ENCODE data around the gene NUDT17.

NUDT17 gene

DNA sequence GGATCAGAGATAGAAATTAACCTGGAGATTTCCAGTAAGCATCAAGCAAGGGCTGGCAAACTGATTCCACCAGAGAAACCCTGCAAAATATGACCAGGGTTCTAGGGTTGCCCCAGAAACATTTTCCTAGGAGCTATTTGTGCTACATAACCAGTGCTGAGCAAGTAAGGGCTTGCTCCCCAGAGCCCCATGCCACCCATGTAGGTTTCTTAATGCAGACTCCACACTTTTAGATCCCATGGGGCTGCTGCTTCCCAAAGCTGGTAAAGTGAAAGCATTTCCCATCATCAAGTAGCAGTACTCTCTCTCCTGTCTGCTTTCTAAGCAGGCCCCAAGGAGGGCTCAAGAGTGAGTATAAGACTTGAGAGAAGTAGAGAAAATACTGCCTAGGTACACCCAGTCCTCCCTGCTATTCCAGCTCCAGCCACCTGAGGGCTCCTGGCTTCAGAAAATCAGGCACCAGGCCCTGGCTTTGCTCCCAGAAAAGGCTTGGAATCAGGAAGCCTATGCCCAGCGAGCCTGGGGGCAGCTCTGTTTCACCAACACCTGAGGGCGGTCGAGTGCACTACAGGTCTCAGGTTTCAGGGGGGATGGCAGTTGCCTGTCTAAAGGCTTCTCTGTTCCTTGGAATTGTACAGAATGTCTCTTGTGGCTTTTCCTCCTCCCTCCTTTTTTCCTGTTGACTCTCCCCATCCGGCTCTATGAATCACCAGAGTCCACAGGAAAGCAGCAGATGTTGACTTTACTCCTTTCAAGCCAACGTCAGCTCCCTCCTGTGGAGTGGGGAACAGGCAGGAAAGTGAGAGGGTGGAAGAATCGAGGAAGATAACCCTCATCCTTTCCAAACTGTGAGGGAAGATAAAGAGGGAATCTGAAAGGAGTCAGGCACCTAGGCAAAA lies 46.4 kb downstream of the NUDT17 start:
- DNase-seq, result peak; percentile 54

DNA sequence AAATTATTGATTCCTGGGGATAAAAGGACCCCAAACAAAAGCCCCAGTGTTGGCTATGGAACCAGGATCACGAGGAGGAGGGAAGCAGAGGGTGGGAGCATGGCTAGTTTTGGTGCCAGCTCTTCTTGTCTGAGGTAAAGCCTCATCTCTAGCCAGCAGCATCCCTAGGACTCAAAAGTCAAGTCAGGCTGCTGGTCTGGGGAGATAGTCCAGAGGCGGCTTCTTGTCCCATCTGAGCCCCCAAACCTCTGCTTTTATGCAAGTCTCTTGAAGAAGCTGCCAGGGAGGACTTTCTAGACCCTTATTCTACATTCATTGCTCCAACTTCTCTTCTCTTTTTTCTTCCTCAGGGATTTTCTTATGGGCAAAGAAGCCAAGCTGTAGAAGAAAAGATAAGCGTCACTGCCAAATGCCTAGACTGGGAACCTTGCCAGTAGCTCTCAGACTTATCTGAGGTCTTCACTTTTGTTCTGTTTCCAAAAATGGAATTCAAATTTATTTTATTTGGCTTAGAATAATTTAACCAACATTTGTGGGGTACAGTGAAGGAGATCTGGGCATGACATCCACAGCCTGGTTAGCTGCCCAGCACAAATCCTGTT lies 47.2 kb downstream of the NUDT17 start:
- no peak for DNase-seq

DNA sequence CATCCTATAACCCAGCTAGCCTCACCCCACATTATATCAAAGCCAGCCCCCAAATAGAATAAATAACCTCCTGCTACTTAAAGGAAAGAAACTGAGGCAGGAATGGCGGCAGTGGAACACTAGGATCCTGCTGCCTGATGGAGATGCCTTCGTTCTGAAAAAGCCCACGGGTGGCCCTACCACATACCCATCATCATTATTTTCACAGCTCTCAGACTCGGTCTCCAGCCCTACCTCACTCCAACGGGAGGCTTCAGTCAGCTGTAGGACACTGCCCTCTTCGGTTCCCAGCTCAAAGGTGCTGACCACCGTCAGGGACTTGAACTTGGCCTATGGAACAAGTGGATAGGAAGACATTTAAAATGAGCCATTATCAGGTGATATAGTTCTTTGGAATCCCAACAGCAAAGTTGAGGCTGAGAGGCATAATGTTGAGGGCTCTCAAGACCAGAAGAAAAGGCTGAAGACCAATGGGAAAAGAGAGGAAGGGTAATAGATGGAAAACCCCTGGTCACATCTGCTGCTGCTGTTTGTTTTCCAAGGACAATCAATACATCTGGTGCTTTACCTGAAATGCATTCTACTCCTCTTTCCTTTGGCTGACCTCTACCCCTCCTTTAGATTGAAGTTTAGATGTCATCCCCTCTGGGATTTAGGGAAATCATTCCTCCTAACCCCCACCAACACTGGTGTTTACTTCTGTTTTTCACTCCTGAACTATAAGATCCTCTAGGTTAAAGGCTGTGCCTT lies 48.1 kb downstream of the NUDT17 start:
- no peak for DNase-seq

DNA sequence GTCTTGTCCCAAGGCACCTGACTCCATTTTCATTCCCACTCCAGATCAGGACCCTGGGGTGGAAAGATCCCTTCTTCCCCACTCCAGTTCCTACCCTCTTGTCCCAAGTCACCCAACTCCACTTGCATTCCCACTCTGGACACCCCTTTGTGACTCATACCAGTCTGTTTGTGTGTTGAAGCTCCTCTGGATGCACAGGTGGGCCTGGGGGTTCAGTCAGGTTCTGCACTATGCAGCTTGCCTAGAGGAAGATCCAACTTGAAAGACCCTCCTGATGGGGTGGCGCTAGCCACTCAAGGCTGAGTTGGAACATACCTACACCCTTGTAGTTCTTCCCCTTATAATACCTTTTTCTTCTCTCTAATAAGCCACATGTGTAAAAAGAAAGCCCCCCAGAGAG lies 50.0 kb downstream of the NUDT17 start:
- no peak for DNase-seq

DNA sequence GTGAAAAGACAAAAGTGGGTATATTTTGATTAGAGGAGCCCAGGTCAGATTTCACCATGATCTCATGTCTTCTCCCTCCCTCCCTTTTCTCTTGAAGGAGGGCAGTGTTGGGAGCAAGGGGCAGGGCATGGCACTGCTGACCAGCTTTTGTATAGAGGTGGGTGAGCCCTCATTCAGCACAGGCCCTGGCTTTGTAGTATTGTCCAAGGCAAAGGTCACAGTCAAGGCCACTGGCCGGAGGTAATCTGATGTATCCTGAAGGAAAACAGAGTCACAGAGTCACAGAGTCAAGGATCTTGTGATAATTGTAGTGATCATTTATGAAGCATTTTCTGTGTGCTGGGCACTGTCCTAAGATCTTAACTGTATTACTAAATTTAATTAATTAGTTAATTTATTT lies 52.5 kb downstream of the NUDT17 start:
- DNase-seq, result no peak

Measured in activated CD4-positive, alpha-beta T cell treated with anti-CD3 and anti-CD28 coated beads, Interleukin-2, amount 50 U/mL, for 1 hour (primary cell).